ENCODE data around the gene MAP7D2.
"Not testable (repeated sequence)": the region's sequence is repeated elsewhere in the genome, so short reads cannot be mapped to it uniquely, and the experiment has no call there.

The MAP7D2 gene

GRCh38 chrX:20116577-20117240 lies at the start of gene MAP7D2:
TSS of gene MAP7D2 (minus strand) at chrX:20116907. CDS start at chrX:20116879, 28 bp downstream.
- no peak for DNase-seq (ENCODE audit: low read depth)

DNA sequence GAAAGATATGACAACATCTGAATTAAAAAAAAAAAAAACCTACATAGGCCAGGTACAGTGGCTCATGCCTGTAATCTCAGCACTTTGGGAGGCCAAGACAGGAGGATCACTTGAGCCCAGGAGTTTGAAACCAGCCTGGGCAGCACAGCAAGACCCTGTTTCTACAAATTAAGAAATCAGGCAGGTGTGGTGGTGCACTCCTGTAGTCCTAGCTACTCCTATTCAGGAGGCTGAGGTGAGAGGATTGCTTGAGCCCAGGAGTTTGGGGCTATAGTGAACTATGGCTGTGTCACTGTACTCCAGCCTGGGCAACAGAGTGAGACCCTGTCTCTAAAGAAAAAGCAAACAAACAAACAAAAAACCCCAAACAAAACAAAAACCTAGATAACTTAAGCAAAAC lies 45.8 kb upstream of the MAP7D2 start:
- not testable (repeated sequence) for DNase-seq (ENCODE audit: low read depth)

DNA sequence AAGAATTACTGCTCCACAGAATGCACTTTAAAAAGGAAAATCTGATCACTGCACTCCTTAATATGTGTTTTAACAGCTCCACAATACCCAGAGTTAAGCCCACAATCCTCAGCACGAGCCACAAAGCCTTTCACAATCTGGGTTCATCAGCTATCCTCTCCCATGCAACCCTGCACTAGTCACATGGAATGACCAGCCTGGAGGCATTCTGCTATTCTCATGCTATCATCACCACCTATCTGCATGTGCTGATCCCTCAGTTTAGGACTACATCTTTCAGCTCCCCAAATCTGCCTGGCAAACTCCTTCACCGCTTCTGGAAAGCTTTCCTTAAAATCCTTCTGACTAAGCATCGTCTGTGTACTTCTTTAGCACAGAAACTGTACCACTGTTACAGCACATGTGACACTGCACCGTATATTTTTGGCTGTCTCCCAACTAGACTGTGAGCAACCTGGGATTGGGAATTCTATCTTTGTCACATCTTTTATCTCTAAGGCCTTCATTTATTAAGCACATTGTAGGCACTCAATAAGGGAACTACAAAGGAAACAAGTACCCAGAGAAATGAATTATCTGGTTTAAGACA lies 43.2 kb upstream of the MAP7D2 start:
- no peak for DNase-seq (ENCODE audit: low read depth)

DNA sequence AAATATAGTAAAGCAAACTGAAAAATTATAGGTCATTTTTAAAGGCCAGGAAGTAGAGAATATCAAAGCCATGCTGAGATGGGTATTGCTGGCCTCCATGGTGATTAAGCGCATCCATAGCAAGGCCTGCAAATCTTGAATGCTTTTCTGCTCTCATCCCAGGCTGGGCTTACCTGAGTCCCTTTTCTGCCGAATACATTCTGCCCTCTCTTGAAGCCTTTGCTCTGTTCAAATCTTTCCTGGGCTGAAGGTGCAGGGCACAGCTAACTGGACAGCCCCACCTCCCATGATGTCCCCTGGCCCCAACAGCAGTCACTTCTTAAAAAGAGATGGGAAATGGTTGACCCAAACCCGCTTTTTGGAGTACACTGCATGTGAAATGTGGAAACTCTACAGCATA lies 35.0 kb upstream of the MAP7D2 start:
- DNase-seq (ENCODE audit: low read depth) = no peak

- no peak for DNase-seq (ENCODE audit: low read depth)
Observed at GRCh38 chrX:20149326-20149725, 32.6 kb upstream of the MAP7D2 start.

DNA sequence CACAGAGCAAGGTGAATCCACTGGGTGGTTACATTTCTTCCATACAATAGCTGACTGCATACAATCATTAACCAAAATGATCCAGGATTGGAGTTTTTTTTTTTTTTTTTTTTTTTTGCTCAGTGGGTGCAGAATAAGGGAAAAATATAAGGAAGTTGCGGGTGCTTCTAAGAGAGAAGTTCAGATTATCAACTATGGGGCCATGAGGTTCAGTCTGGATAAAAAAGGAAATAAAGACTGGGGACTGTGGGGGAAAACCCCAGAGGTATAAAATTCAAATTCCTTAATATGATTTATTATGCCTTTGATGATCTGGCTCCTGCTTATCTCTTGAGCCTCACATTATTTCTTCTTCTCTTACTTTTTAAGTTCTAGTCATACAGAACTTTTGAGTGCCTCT lies 30.9 kb upstream of the MAP7D2 start:
- DNase-seq (ENCODE audit: low read depth) = no peak

GRCh38 chrX:20144491-20144890 lies 27.8 kb upstream of the MAP7D2 start:
- DNase-seq (ENCODE audit: low read depth) = no peak

DNA sequence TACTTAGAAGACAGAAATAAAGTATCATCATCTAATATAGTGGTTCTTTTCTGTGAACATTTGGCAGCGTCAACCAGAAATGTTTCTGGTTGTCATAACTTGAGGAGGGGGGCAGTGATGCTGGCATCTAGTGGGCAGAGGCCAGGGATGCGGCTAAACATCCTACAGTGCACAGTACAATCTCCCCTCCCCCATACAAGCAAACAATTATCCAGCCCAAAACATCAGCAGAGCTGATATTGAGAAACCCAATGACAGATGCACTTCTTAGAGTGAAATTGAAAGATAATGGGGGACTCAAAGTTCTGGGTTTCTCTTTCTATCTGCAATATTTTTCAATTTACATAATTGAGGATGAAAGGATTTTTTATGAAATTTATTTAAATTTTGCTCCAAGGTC lies 26.9 kb upstream of the MAP7D2 start:
- no peak for DNase-seq (ENCODE audit: low read depth)

- no peak for DNase-seq (ENCODE audit: low read depth)
Observed at GRCh38 chrX:20143111-20143510, 26.4 kb upstream of the MAP7D2 start.

DNA sequence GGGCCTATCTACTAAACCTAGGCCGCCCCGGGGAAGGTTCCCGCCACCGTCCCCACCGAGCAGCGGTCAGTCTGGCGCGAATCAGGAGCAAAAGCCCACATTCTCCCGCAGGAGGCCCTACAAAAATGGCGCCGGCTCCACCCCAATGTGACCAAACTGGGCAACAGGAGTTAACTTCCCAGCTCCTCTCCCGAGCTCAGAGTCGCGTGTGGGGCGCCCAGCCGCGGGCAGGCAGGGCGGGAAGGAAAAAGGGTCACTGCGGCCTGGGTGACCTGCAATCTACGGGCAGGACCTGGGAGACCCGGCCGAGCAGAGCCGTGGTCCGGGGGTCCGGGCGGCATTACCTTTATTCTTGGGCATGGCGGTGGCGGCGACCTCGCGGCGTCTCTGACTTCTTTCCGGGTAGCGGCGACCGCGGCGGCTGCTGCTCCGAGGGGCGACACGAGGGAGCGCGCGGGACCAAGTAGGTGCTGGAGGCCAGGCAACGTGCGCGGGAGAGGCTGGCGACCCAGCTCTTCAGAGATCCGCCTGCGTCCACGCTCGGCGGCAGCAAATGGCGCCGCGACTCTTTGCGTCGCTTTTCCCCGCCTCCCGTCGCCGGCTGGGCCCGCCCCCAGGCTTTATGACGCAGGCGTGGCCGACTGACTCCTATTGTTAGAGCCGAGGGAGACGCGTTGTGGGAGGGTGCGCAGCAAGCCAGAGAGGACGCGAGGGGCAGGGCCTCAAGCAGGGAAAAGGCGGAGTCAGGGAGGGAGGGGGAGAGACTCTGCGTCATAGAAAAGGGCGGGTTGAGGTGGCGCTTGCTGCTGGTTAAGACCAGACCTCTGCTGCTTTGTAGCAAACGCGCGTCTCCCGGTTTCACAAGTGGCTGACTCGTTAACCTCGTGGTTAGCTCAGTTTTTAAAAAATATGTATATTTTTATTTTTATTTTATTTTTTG lies 24.8 kb upstream of the MAP7D2 start, which contains the start of gene EIF1AX:
TSS of gene EIF1AX (minus strand) at position 558 of the 940 bp plus-strand sequence. CDS start at position 360, 198 bp downstream.
- DNase-seq (ENCODE audit: low read depth) = peak; percentile 87

DNA sequence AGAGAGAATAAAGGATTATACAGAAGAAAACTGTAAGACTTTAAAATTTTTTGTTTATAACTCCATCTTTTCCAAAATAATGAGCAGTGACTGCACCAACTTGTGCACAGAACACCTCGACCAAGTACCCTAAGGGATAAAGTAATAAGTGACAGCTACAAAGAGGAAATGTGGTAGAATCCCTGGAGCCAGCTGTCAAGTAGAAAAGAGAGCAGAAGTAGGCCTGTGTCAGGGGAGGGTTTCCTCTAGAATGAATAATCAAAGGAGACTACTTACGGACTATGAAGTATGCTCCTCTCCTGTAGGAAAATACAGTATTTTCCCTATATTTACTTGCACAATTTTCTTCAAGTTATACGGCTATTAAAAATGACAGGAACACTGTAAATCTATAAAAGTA lies 23.7 kb upstream of the MAP7D2 start:
- DNase-seq (ENCODE audit: low read depth) = no peak

DNA sequence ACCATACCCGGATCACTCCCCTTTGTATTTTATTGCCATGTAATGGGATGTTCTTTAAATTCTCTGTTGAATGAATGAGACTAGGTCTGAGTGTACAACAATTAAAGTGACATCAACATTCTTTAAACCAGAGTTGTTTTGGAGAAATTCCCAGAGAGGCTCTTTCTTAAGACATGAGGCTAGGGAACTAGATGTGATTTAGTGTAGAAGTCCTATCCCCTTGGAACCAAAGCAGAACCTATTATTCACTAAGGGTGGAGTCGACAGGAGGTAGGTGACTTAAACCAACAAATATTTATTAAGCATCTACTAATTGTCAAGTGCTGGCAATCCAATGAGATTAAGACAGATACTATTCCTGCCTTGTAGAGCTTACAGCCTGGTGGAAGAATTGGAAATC lies 23.3 kb upstream of the MAP7D2 start:
- DNase-seq (ENCODE audit: low read depth) = no peak

DNA sequence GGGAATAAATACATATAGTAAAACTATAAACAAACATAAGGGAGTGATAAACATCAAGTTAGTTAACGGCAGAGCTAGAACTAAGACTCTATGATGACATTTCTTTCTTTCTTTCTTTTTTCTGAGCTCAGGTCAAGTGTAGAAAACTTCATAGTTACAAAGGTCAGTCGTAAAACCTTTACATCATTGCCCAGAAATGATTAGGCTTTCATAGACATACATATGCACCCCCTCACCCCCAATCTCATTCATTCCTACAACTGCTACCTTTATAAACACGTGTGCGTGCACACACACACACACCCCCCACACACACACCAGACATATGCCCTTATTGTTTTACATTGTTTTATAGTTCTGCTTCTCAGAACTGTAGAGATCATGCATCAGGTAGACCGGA lies 19.2 kb upstream of the MAP7D2 start:
- DNase-seq (ENCODE audit: low read depth) = no peak

- no peak for DNase-seq (ENCODE audit: low read depth)
Observed at GRCh38 chrX:20132666-20133065, 16.0 kb upstream of the MAP7D2 start.

GRCh38 chrX:20130357-20130756 lies 13.7 kb upstream of the MAP7D2 start:
- DNase-seq (ENCODE audit: low read depth) = no peak

DNA sequence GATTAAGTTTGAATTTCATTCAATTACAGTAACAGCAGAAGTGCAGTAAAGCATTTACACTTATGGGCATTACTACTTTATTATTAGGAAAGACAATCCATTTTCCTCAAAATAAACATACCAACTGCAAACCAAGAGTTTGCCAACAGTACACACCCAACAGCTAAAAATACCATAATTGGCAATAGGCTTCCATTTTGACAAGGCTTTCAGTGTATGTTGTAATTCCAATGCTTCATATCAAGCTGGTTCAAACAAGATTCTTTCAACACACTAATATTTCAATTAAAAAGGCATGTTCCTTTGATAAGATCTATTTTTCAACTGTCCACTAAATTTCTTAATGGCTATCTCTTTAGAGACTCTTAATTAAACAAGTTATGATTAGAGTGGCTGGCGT lies 12.8 kb upstream of the MAP7D2 start:
- no peak for DNase-seq (ENCODE audit: low read depth)

- no peak for DNase-seq (ENCODE audit: low read depth)
Observed at GRCh38 chrX:20128670-20129069, 12.0 kb upstream of the MAP7D2 start.

DNA sequence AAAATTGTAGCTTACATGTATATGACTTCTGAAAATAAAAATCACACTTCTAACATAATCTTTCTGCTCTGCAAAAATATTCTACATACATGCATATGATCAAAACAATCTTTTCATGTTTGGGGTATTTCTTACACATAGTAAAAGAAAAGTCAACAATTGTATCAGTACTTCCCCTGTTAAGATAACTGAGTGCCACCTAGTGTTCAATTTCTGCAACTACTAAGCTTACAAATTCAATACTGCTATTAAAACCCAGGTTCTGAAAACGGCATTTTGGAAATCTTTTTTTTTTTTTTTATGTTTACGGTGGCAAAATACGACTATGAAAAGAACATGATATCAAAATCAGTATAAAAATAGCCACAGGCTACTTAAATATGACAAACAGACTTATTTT lies 10.7 kb upstream of the MAP7D2 start:
- DNase-seq (ENCODE audit: low read depth) = not testable (repeated sequence)

DNA sequence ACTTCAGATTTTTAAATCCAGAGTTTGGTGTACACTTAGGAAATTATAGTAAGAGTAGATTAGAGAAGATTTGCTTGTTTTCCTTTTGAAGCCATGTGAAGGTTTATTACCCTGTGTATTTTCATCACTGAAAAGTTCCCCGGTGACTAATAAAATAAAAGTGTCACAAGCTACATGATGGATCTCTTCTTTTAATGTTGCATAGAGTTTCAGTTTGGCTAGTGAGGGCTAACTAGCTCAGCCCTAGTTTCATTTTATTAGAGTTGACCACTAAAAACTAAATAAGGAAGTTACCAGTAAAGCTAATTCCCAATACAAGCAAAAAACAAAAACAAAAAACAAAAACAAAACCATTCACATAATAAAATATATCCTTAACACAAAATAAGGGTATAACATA lies 10.1 kb upstream of the MAP7D2 start:
- not testable (repeated sequence) for DNase-seq (ENCODE audit: low read depth)

- DNase-seq (ENCODE audit: low read depth) = no peak
Observed at GRCh38 chrX:20124964-20125363, 8.3 kb upstream of the MAP7D2 start.

- no peak for DNase-seq (ENCODE audit: low read depth)
Observed at GRCh38 chrX:20118065-20118824, 1.5 kb upstream of the MAP7D2 start.

GRCh38 chrX:20116087-20116576 lies 575 bp downstream of the MAP7D2 start:
- DNase-seq (ENCODE audit: low read depth) = no peak

Measured in stimulated activated CD8-positive, alpha-beta memory T cell treated with anti-CD3 and anti-CD28 coated beads, Interleukin-12 subunit alpha, Interleukin-12 subunit beta, amount 100 ng/mL, for 1 hour (primary cell).